HG03354 (cell line): ENCODE measurements around the gene RBBP8NL.

ENCODE experiments used
- ATAC-seq: cut with Tn5 transposase; IDR thresholded peaks from one replicate; pipeline ENCODE4 v1.9.1; 2021; ENCODE audit warnings: mild to moderate bottlenecking; ENCODE audit not compliant: unreplicated experiment, poor library complexity, severe bottlenecking

Gene RBBP8NL

DNA sequence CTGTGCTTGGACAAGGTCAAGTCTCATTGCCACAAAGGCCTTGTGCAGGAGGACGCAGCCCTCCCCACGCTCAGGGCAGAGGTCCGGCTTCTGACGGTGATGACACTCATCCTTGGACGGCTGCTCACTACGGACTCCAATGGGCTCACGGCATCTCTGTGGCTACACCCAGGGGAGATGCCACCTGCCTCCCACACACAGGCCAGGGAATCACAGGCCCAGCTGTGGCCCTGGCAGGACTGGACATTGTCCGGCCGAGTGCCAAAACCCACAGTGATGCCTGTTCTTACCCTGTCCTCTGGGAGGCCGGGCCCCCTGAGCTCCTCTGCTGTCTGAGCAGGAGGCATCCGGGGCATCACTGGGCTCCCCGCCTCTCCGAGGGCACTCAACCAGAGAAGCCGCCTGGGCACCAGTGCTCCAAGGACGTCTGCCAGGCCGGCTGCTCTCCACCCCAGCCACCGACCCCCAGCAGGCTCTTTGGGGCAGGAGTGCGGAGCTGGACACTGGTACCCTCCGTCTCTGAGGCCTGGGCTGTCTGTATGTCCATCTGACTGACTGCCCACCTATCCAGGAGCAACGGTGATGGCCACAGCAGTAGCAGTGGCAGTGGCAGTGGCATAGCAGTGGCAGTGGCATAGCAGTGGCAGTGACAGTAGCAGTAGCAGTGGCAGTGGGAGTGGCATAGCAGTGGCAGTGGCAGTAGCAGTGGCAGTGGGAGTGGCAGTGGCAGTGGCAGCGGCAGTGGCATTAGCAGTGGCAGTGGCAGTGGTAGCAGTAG, 1.9 kb downstream of the RBBP8NL start:
- no peak for ATAC-seq

DNA sequence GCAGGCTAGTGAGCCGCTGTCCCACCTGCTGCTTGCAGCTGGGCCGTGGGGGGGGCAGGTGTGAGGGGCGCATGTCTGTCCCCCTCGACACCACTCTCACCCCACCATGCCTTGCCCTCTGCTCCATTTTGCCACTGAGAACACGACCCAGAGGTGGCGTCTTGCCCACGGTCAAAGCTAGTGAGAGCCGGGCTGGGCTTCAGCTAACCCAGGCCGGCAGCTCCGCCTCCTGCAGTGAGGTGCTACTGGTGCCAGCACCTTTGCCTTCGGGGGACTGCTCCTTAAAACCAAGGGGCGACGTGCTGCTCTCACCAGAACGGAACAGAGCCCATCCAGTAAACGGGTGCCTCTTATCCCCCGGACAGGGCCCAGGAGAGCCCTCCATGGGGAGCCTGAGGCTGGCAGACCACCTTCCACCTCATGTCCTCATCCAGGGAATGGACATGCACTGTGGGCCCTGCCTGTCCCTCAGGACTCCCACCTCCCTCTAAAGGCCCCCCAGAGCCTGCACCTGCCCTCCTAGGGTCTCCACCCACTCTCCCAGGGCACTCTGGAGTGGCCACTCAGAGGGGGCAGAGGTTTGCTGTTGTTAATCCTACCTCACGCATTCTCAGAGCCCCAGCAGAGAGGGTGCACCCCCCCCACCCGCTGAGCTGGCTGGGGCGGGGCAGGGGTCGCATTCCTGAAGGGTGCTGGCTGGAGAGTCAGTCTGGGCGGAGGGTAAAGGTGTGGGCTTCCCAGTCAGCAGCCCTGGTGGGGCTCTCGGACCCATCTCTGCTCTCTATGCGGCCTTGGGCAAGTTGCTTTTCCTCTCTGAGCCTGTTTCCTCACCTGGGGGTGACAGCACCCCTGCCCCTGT, 2.9 kb downstream of the RBBP8NL start:
- ATAC-seq, result no peak

DNA sequence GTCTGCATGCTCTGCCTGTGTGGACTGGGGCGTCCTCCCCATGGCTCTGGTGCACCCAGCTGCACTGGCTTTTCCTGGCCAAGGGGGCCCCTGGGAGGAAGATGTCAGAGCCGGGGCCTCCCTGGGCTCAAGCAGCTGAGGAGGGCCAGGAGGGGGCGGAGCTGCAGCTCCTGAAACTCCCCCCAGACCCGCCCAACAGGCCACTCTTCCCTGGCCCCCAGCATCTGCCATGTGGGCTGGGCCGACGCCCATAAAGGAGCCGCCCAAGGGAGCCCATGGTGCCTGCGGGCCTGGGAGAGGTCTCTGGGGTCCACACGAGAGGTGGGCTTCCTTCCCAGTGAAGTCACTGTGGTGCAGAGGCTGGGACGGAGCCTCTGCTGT, 4.0 kb downstream of the RBBP8NL start:
- ATAC-seq, result no peak

DNA sequence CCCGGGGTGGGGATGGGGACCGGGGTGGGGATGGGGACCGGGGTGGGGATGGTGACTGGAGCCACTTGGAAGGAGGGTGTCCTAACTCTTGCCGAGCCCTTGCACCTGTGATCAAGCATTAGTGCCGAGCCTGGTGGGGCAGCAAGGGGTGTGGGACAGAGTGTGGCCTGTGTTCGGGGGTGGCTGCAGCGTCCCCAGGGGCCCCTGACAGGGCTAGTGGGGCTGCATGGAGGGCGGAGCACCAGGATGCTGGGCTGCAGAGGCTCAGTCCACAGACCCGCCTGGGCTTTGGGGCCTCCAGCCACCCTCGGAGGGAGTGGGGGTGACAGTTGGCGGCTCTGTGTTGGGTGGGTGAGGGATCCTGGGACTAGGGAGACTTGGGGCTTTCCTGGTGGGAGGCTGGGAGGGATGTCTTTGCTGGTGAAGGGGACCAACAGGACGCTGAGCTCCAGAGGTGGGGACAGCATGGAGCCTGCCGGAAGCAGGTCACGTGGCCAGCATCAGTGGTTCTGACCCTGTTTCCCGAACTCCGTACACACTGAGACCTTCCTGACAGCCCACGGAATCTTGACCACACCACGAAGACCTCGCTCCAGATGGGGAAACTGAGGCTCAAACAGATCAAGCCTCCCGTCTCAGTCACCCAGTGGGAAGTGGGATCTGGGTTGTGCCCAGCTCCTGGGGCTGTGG, 4.6 kb downstream of the RBBP8NL start:
- no peak for ATAC-seq

DNA sequence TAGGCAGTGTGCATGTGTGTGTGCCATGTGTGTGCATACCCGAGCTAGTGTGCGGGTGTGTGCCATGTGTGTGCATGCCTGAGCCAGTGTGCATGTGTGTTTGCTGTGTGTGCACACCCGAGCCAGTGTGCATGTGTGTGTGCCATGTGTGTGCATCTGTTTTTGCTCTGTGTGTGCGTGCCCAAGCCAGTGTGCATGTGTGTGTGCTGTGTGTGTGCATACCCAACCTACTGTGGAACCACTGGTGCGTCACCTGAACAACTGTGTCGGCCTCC, 5.7 kb downstream of the RBBP8NL start:
- ATAC-seq, result no peak

DNA sequence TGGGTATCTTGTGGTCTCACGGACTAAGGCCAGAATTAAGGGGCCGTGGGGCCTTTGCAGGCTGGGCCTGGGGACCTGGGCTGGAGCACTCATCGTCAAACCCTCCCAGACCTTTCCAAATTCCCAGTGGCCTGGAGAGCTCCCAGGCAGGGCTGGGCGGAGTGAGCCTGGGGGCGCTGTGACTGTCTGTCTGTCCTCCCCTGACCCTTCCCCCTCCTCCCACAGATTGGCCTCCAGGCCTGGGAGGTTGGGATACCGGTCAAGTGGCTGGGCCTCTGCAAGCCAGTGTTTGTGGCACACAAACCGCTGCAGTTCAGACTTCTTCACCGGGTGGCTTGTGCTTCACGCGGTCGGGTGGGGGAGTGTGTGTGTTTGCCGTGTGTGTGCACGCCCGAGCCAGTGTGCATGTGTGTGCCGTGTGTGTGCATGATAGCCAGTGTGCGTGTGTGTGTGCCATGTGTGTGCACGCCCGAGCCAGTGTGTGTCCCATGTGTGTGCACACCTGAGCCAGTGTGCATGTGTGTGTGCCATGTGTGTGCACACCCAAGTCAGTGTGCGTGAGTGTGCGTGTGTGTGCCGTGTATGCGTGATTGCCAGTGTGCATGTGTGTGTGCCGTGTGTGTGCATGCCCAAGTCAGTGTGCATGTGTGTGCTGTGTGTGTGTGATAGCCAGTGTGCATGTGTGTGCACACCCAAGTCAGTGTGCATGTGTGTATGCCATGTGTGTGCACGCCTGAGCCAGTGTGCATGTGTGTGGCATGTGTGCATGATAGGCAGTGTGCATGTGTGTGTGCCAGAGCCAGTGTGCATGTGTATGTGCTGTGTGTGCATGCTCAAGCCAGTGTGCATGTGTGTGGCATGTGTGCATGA, 6.3 kb downstream of the RBBP8NL start:
- ATAC-seq, result no peak

DNA sequence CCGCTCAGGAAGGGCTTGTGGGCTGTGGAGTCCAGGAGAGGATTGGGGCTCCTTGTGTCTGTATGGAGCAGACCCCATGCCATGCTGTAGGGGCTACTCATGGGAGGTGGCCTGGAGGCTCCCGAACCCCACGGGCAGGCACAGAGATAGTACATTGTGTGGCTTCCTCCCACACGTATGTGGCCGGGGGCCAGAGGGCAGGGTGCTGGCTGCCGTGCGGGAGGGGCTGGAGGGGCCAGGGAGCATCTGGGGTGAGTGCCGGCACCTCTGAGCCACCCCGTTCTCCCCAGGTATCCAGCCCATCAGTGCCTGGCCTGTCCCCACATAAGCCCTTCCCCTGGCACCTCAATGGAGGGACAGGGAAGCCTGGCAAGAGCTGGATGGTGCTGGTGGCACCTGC, 7.6 kb downstream of the RBBP8NL start:
- no peak for ATAC-seq

DNA sequence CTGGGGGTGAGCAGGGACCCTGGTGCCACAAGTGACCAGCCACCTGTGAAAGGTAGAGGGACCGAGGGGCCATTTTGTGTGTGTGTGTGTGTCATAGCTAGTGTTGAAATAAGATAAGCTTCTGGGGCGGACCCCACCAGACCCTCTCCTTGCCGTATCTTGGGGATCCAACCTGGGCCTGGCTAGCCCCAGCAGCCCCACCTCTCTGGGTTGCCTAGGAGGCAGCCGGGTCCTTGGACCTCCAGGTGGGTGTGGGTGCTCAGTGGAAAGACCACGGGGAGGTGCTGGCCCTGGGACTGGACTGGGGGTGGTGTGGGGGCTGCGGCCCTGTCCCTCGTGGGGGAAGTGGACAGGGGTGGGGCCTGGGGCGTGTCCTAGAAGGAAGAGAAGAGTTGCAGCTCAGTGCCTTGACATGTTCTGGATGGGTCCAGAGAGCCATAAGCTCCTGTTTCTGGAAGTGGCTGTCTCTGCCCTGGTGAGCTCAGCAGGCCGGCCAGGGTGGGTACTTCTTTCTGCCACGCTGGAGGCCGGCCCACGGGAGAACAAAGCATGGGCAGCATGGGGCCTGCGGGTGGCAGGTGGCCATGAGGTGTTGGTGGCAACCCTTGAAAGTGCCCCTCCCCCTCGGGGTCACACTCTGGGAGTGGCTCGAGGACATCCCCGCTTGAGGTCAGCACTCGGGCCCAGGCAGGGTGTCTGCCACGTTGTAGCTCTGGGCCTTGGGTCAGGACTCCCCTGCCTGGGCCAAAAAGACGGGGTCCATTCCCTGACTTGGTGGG, 8.4 kb downstream of the RBBP8NL start:
- ATAC-seq, result no peak

DNA sequence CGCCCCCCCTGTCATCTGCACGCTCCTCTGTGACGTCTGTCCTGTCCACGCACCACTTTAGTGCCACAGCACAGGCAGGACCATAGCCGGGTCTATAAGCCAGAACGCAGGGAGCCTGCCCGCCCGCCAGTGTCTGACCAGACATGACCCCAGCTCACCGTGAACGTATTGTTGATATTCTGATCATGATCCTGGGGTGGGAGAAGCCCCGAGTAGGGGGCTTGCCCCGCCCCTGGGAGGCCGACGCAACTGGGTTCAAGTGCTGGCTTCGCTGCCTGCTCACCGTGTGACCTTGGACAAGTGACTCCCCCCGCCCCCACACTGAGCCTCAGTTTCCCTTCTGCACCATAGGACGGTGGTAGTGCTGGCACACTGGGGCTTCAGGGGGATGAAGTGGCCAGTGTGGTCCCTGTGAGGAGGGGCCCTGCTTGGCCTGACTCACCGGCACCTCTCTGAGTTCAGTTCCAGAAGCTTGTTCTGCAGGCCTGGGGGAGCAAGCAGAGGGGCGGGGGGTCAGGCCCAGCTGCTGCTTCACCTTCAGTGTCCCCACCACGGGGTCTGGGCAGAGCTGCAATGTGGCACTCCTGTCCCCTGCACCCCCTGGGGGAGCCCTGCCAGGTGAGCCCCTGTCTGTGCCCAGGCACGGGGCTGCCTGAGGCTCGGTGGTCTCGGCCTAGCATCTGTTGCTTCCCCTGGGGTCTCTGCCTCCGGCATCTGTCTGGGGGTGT, 9.2 kb downstream of the RBBP8NL start:
- no peak for ATAC-seq

DNA sequence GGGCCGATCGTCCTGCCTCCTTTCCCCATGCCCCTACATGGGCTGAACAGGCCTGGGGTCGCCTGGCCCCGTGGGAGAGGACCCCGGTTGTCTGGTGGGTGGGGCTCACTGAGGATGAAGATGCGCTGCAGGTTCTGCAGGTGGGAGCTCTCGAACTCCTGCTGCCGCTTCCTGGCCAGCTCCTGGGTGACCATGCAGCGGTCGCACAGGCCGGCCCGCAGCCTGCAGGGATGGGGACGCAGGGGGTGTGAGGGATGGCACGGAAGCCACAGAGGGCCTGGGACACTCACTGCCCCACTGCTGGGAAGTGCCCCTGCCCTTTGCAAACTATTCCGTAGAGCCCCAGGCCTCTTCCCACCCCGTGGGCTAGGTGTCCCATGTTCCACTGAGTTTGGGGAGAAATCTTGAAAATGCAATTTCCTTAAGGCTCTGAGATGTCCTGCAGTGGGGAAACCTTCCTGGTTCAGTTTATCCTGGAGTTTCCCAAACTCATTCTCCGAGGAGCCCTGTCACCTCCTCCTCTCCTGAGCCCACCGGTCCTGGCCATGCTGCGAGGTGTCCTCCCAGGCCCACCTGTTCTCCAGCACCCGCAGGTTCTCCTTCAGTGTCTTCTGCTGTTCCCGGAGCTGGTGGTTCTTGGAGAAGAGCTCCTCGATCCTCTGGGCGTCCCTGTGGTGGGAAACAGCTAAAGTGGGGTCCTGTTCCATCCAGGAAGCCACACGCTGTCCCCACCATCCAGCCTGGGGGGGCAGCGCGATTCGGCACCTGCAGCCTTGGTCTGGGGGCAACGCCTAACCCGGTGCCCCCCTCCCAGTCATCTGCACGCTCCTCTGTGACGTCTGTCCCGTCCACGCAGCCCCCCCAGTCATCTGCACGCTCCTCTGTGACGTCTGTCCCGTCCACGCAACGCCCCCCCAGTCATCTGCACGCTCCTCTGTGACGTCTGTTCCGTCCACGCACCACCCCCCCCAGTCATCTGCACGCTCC, 10.4 kb downstream of the RBBP8NL start:
- ATAC-seq, result no peak

DNA sequence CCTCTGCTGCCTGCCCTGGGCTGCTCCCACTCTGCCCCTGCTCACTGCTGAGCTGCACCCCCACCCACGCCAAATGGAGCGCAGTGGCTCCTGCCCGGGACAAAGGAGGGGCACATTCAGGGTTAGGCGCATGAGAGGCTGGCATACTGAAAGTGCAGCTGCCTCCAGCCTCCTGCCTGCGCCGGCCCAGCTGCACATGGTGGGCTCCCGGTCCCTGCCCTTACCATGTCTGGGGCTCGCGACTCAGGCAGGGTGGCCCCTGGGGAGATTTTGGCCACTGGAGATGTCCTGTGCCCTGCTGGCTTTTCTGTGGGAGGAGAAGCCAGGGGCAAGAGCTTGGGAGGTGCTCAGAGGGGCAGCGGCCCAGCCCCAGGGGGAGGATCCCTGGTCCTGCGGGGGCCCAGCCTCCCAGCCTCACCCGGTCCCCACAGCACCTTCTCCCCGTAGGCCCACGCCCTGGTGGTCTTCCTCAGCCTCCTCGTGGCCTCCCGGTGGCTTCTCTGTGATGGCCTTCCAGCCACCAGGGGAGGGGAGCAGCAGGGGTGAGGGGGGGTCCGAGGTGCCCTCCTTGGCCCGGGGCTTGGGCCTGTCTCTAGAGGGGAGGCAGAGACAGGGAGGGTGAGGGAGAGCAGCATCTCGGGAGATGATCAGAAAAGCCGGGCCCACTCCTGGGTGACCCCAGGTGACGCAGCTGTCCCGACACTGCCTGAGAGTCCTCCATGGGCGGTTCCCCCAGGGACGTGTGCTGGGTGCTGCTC, 11.8 kb downstream of the RBBP8NL start:
- ATAC-seq, result no peak

DNA sequence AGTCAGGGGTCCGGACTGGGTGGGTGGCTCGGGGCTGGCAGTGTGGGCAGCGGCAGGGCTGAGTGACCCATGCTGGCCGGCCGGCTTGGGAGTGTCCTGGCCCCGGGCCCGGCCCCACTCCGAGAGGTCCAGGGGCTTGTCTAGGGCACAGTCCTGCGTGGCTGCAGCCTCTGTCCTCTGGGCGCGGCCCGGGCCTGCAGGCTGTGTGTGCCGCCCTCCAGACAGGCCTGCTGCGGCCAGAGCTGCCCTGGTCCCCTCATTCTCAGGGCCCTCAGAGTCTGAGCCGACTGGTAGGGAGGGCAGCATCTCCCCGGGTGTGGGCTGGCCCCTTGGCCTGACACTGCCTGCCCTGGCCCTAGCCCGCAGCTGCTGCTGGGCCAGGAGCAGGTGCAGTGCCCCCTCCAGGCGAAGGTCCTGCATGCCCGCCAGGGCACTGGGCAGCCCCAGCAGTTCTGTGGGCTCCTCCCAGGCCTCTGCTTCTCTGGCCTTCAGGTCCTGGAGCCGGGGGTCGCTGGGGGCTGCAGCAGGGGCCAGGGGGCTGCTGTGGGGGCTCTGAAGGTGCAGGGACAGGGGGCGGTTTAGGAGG, 13.3 kb downstream of the RBBP8NL start:
- no peak for ATAC-seq

DNA sequence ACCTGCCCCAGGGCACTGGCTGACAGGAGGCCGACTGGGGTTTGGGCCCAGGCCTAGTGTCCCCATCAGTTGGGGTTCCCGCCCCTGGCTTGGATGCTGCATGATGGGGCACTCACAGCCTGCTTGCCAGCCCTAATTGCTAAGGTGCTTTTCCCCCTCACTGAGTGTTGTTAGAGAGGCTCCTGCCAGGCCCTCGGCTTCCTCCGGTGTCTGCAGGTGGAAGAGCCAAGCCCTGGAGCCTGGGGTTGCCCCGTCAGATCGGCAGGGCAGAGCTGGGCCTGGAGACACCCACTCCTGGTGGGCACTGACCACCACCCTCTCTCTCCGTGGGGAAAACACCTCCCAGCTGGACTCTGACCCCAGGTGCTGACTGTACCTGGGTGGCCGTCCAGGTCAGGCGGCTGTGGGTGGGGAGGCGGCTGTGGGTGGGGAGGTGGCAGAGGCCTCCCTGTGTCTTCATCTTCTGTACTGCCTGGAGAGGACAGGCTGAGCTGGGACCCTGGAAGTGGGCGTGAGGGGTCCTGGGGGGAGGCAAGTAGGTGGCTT, 14.2 kb downstream of the RBBP8NL start:
- no peak for ATAC-seq

DNA sequence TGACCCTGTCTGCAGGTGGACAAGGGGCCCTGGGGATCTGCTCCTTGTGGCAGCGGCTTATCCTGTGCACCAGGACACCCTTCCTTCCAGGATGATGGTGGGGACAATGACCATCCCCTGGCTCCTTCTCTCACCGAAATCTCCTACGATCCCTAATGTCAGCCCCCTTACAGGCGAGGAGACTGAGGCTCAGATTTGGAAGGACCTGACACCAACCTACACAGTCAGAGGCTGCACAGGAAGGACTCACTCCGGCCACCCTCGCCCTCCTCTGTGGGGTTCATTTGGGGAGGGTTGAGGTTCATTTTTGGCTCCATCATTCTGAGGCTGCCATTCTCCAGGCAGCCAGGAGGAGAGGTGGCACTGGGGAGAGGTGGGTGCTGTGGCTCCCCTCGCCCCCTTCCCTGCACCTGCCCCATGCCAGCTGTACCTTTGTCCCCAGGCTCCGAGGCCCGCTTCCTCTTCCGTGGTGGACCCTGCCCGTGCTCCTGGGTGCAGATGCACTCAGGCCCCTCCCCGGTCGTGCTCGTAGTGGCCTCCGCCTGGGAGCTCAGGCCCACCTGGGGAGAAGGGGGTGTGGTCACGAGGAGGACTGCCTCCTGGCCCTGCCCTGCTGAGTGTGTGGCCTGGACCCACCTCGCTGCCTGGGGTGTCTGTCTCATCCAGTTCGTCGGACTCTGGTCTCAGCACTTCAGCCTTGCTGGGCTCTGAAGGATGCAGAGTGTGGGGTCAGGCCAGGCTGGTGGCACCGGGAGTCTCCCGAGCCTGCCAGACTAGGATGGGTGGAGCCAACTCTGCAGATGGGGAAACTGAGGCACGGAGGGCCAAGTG, 14.9 kb downstream of the RBBP8NL start:
- ATAC-seq, result no peak

DNA sequence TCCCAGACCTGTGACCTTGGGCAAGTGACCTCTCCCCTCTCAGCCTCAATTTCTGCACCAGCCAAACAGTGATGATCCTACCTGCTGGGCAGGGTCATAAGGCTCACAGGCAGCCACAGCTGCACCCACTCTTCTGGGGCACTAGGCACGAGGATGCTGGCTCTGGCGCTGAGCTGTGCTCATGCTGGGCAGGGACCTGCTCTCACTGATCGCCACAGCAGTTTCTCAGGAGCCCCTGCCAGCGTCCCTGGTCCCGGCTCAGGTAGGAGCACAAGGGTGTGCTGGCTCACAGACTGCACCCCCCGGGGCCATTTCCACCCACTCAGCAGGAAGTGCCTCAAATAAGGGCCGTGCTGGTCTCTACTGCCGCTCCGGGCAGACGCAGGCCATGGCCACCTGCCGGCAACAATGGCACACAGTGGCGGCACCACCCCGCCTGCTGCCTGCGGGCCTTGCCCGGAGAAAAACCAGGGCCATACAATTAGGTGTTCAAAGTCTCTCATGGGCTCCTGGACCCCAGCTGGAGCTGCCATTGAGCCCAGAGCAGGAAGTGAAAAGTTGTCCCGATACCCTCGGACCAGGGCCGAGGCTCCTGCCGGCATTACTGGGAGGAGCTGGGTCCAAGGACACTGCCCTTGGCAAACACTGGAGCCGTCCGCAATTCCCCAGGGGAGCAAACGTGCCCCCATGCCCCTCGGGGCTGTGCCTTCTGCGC, 15.7 kb downstream of the RBBP8NL start:
- no peak for ATAC-seq
